ENCODE data around the gene PHF1.

GRCh38 chr6:33441457-33441856, 30.6 kb downstream of the PHF1 start:
- TF ChIP-seq RCOR1 (IDR thresholded peaks at IDR 0.05; ENCODE audit: insufficient replicate concordance, low read length), result no peak
- TF ChIP-seq CTCF (conservative IDR thresholded peaks at IDR 0.05; ENCODE audit: low read depth, low read length), result no peak
- TF ChIP-seq CHD1 (IDR thresholded peaks at IDR 0.05; ENCODE audit: low read depth, low read length), result no peak
- no peak for TF ChIP-seq POLR2A (IDR thresholded peaks at IDR 0.05; ENCODE audit: low read depth, low read length)
- no peak for TF ChIP-seq MXI1 (IDR thresholded peaks at IDR 0.05; ENCODE audit: borderline replicate concordance, low read depth, low read length)
- no peak for TF ChIP-seq NFE2L2 (IDR thresholded peaks at IDR 0.05; ENCODE audit: low read depth, low read length)
- no peak for TF ChIP-seq BHLHE40 (IDR thresholded peaks at IDR 0.05; ENCODE audit: low read depth, low read length)
